Activated CD8-positive, alpha-beta memory T cell treated with anti-CD3 and anti-CD28 coated beads, Interleukin-2, amount 50 U/mL, for 48 hours (primary cell): ENCODE measurements around the gene DHX58.
A peak's percentile ranks its signal among the peaks of the same experiment; 100 is the strongest.

Experiments used
- DNase-seq: peaks from one replicate; pipeline ENCODE4 v3.0.0-alpha.2; 2020

Gene DHX58

GRCh38 chr17:42129109-42129837 lies 16.8 kb upstream of the DHX58 start:
- no peak for DNase-seq

GRCh38 chr17:42127414-42127813 lies 14.9 kb upstream of the DHX58 start:
- DNase-seq: no peak

- no peak for DNase-seq
Measured at GRCh38 chr17:42126836-42127235, 14.3 kb upstream of the DHX58 start.

GRCh38 chr17:42125565-42125964 lies 13.1 kb upstream of the DHX58 start:
- DNase-seq: no peak

- no peak for DNase-seq
Measured at GRCh38 chr17:42124256-42124655, 11.7 kb upstream of the DHX58 start.

GRCh38 chr17:42122371-42123303 lies 10.1 kb upstream of the DHX58 start, which contains the start of gene HSPB9:
HSPB9 (plus strand) TSS chr17:42122804; CDS start chr17:42122851, 47 bp downstream.
- DNase-seq: no peak

GRCh38 chr17:42120770-42121769 lies 8.6 kb upstream of the DHX58 start, which contains the start of gene KAT2A:
KAT2A (minus strand) TSS chr17:42121367; CDS start chr17:42121304, 63 bp downstream.
- DNase-seq: peak; percentile 89

- no peak for DNase-seq
Measured at GRCh38 chr17:42120161-42120769, 7.8 kb upstream of the DHX58 start.

- no peak for DNase-seq
Measured at GRCh38 chr17:42119301-42119700, 6.8 kb upstream of the DHX58 start.

- peak; percentile 68 for DNase-seq
Measured at GRCh38 chr17:42118545-42118944, 6.0 kb upstream of the DHX58 start.

GRCh38 chr17:42118126-42118510 lies 5.6 kb upstream of the DHX58 start:
- DNase-seq: no peak

- DNase-seq: no peak
Measured at GRCh38 chr17:42117397-42118125, 5.0 kb upstream of the DHX58 start.

- DNase-seq: peak; percentile 81
Measured at GRCh38 chr17:42116705-42117396, 4.3 kb upstream of the DHX58 start.

GRCh38 chr17:42114118-42114517 lies 1.6 kb upstream of the DHX58 start:
- DNase-seq: no peak

- no peak for DNase-seq
Measured at GRCh38 chr17:42113293-42114069, 967 bp upstream of the DHX58 start.

GRCh38 chr17:42111871-42112551 lies 503 bp downstream of the DHX58 start:
- DNase-seq: peak; percentile 74

- DNase-seq: no peak
Measured at GRCh38 chr17:42111265-42111636, 1.3 kb downstream of the DHX58 start.

- no peak for DNase-seq
Measured at GRCh38 chr17:42110301-42111264, 1.9 kb downstream of the DHX58 start.
